Duodenal mucosa (tissue), 2 donors: Measurements from ENCODE around the gene SH3GL3.

Source experiments
- H3K27ac ChIP-seq: one replicate; pipeline ENCODE4 v1.7.0; 2013; ENCODE audit warnings: low read depth, low read length
- H3K27me3 ChIP-seq, 2 donors: one replicate each; pipeline ENCODE4 v1.7.0; 2013; ENCODE audit warnings: low read length in 2 of 2, control low read depth in 1 of 2; ENCODE audit not compliant: insufficient read depth in 2 of 2, control insufficient read depth in 1 of 2
- H3K36me3 ChIP-seq, 2 donors: one replicate each; pipeline ENCODE4 v1.7.0; 2013; ENCODE audit warnings: low read length in 2 of 2, control low read depth in 1 of 2; ENCODE audit not compliant: insufficient read depth in 2 of 2, control insufficient read depth in 1 of 2
- H3K4me1 ChIP-seq, 2 donors: one replicate each; pipeline ENCODE4 v1.7.0; 2013; ENCODE audit warnings: low read length in 2 of 2, control low read depth in 1 of 2; ENCODE audit not compliant: insufficient read depth in 2 of 2, control insufficient read depth in 1 of 2
- H3K4me3 ChIP-seq, 2 donors: one replicate each; pipeline ENCODE4 v1.7.0; 2013; ENCODE audit warnings: low read length in 2 of 2, low read depth in 1 of 2
- H3K9ac ChIP-seq, 2 donors: one replicate each; pipeline ENCODE4 v1.7.0; 2013; ENCODE audit warnings: low read length in 2 of 2, low read depth in 1 of 2
- H3K9me3 ChIP-seq, 2 donors: one replicate each; pipeline ENCODE4 v1.7.0; 2013; ENCODE audit warnings: low read length in 2 of 2, control low read depth in 1 of 2; ENCODE audit not compliant: control insufficient read depth in 1 of 2

Gene SH3GL3

DNA sequence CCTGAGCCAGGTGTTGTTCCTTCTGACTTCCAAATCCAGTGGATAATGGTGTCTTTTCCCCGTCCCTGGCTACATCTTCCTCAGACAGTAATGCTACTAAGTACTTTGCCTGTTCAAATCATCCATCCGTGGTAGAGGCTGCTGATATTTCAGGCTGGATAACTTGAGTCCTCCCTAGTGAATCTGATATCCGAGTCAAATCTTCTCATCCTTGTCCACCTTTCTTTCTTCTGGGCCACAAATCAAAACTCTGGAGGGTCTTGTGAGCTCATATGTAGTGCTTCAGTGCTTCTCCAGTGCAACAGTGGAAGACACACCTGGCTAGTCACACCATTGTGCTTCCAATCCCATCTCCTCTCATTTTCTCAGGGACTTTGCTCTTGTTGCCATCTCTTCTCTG, 11.2 kb downstream of the SH3GL3 start:
- H3K4me3 ChIP-seq = no peak overlapping the region
- H3K36me3 ChIP-seq = no peaks in the 10 kb centered on the region
- no peaks in the 10 kb centered on the region for H3K4me1 ChIP-seq
- no peak overlapping the region for H3K27ac ChIP-seq
- no peaks in the 10 kb centered on the region for H3K9me3 ChIP-seq
- H3K9ac ChIP-seq = no peak overlapping the region
- H3K27me3 ChIP-seq = no peaks in the 10 kb centered on the region

GRCh38 chr15:83462026-83462425, 14.9 kb downstream of the SH3GL3 start:
- no peaks in the 10 kb centered on the region for H3K27me3 ChIP-seq
- no peak overlapping the region for H3K4me3 ChIP-seq
- H3K4me1 ChIP-seq = no peaks in the 10 kb centered on the region
- no peak overlapping the region for H3K9ac ChIP-seq
- no peaks in the 10 kb centered on the region for H3K9me3 ChIP-seq
- H3K36me3 ChIP-seq = no peaks in the 10 kb centered on the region
- no peak overlapping the region for H3K27ac ChIP-seq

- no peaks in the 10 kb centered on the region for H3K4me1 ChIP-seq
- H3K36me3 ChIP-seq = no peaks in the 10 kb centered on the region
- H3K9ac ChIP-seq = no peak overlapping the region
- no peak overlapping the region for H3K27ac ChIP-seq
- no peaks in the 10 kb centered on the region for H3K27me3 ChIP-seq
- no peak overlapping the region for H3K4me3 ChIP-seq
- no peaks in the 10 kb centered on the region for H3K9me3 ChIP-seq
Measured at GRCh38 chr15:83462953-83463433, 15.9 kb downstream of the SH3GL3 start.

- Histone ChIP-seq H3K4me3 (no peak overlapping the region), H3K9ac (no peak overlapping the region), H3K27me3 (no peaks in the 10 kb centered on the region), H3K4me1 (no peaks in the 10 kb centered on the region), H3K9me3 (no peaks in the 10 kb centered on the region), H3K36me3 (no peaks in the 10 kb centered on the region), H3K27ac (no peak overlapping the region)
Measured at GRCh38 chr15:83470887-83471286, 23.7 kb downstream of the SH3GL3 start.

- Histone ChIP-seq H3K36me3 (no peaks in the 10 kb centered on the region), H3K27ac (no peak overlapping the region), H3K9me3 (no peaks in the 10 kb centered on the region), H3K4me3 (no peak overlapping the region), H3K9ac (no peak overlapping the region), H3K4me1 (no peaks in the 10 kb centered on the region), H3K27me3 (no peaks in the 10 kb centered on the region)
Measured at GRCh38 chr15:83471307-83471866, 24.2 kb downstream of the SH3GL3 start.

- Histone ChIP-seq H3K27me3 (no peaks in the 10 kb centered on the region), H3K36me3 (no peaks in the 10 kb centered on the region), H3K9ac (no peak overlapping the region), H3K4me3 (no peak overlapping the region), H3K27ac (no peak overlapping the region), H3K4me1 (no peaks in the 10 kb centered on the region), H3K9me3 (no peaks in the 10 kb centered on the region)
Measured at GRCh38 chr15:83472151-83472550, 25.0 kb downstream of the SH3GL3 start.

GRCh38 chr15:83472797-83473196, 25.7 kb downstream of the SH3GL3 start:
- Histone ChIP-seq H3K27ac (no peak overlapping the region), H3K4me1 (no peaks in the 10 kb centered on the region), H3K36me3 (no peaks in the 10 kb centered on the region), H3K9me3 (no peaks in the 10 kb centered on the region), H3K9ac (no peak overlapping the region), H3K27me3 (no peaks in the 10 kb centered on the region), H3K4me3 (no peak overlapping the region)

DNA sequence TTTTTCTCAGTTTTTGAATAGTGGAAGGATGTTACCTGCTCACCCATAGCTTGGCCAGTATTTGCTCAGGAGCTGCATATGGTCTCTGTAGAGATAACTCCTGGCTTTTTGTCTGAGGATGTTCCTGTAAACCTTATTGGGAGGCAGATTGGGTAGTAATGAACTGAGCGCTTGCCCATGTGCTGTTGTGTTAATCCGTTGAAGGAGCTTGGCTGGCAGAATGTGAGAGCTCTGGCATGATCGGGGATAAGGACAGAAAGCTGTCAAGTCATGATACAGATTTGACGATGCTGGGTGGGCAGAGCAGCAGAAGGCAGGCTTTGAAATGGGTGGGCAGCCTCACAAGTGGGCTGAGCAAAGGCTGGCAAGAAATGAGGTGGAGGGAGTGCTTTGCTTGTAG, 27.4 kb downstream of the SH3GL3 start:
- Histone ChIP-seq H3K9ac (no peak overlapping the region), H3K4me3 (no peak overlapping the region), H3K9me3 (no peaks in the 10 kb centered on the region), H3K27ac (no peak overlapping the region), H3K4me1 (no peaks in the 10 kb centered on the region), H3K27me3 (no peaks in the 10 kb centered on the region), H3K36me3 (no peaks in the 10 kb centered on the region)

GRCh38 chr15:83475551-83475950, 28.4 kb downstream of the SH3GL3 start:
- H3K9ac ChIP-seq = no peak overlapping the region

DNA sequence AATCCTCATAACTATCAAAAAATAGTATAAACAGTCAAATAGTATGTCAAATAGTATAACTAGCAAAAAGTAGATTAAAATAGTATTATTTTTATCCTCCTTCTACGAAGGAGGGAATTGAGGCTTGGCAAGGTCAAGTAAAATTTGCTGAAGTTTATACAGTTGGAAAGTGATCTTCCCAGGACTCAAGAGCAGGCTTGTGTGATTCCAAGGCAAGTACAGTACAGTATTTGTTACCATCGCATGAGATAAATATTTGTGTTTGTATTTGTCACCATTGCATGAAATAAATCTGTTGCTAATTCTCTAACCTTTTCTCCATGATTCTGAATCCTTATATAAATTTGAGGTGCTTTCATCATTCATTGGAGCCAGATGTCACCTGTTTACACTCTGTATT, 28.9 kb downstream of the SH3GL3 start:
- H3K4me3 ChIP-seq = no peak overlapping the region
- H3K9me3 ChIP-seq = no peaks in the 10 kb centered on the region
- no peaks in the 10 kb centered on the region for H3K4me1 ChIP-seq
- no peak overlapping the region for H3K27ac ChIP-seq
- no peaks in the 10 kb centered on the region for H3K27me3 ChIP-seq
- H3K9ac ChIP-seq = no peak overlapping the region
- H3K36me3 ChIP-seq = no peaks in the 10 kb centered on the region

More at GRCh38 chr15:83475551-83475950, 28.4 kb downstream of the SH3GL3 start:
- no peaks in the 10 kb centered on the region for H3K36me3 ChIP-seq
- no peaks in the 10 kb centered on the region for H3K27me3 ChIP-seq
- H3K9me3 ChIP-seq = no peaks in the 10 kb centered on the region
- no peak overlapping the region for H3K4me3 ChIP-seq
- H3K4me1 ChIP-seq = no peaks in the 10 kb centered on the region
- no peak overlapping the region for H3K27ac ChIP-seq

GRCh38 chr15:83476708-83477107, 29.6 kb downstream of the SH3GL3 start:
- Histone ChIP-seq H3K27ac (no peak overlapping the region), H3K4me1 (no peaks in the 10 kb centered on the region), H3K9ac (no peak overlapping the region), H3K27me3 (no peaks in the 10 kb centered on the region), H3K9me3 (no peaks in the 10 kb centered on the region), H3K36me3 (no peaks in the 10 kb centered on the region), H3K4me3 (no peak overlapping the region)
